ENCODE measurements around the gene KMT2A. TPM values are rescaled to one million over a fixed set of nuclear protein-coding genes. Genes with fewer than 3 reads are reported as not detected.
"Not testable (repeated sequence)": the region's sequence is repeated elsewhere in the genome, so short reads cannot be mapped to it uniquely, and the experiment has no call there.

The KMT2A gene
- total RNA-seq, 1 experiment from 2014 or later = 20.5 TPM

GRCh38 chr11:118571701-118572060 lies 135.4 kb downstream of the KMT2A start:
- in situ Hi-C loops (cut with HindIII; ENCODE audit: low sequenced_read_pairs) = not testable (repeated sequence)

GRCh38 chr11:118572061-118572980 lies 136.0 kb downstream of the KMT2A start, which contains the start of gene ARCN1:
ARCN1 (plus strand) TSS chr11:118572409; CDS start chr11:118572548, 139 bp downstream.
- in situ Hi-C loops (cut with HindIII; ENCODE audit: low sequenced_read_pairs) = no loop called here
- peak; percentile 81 for DNase-seq (ENCODE audit: low spot score)

More at GRCh38 chr11:118571701-118572060, 135.4 kb downstream of the KMT2A start:
- peak; percentile 22 for DNase-seq (ENCODE audit: low spot score)

GRCh38 chr11:118572981-118573550 lies 136.8 kb downstream of the KMT2A start:
- DNase-seq (ENCODE audit: low spot score) = no peak
- in situ Hi-C loops (cut with HindIII; ENCODE audit: low sequenced_read_pairs) = no loop called here

GRCh38 chr11:118574636-118575035 lies 138.3 kb downstream of the KMT2A start:
- DNase-seq (ENCODE audit: low spot score) = no peak
- in situ Hi-C loops (cut with HindIII; ENCODE audit: low sequenced_read_pairs) = loop anchor here (5.0 kb wide), 1 partner anchor 47 kb away; the partner anchor contains the start of gene TTC36

Other genes starting within 250 kb of the KMT2A start
- gene JAML, start 211.5 kb upstream of the KMT2A start, total RNA-seq (2014; rRNA removed; shearing (Covaris generic)) = not detected in 2 replicates
- gene MPZL3, start 184.1 kb upstream of the KMT2A start, total RNA-seq (2014; rRNA removed; shearing (Covaris generic)) = not detected in 2 replicates
- not detected in 2 replicates for gene MPZL2, start 172.2 kb upstream of the KMT2A start, total RNA-seq (2014; rRNA removed; shearing (Covaris generic))
- gene CD3E, start 131.8 kb upstream of the KMT2A start, total RNA-seq (2014; rRNA removed; shearing (Covaris generic)) = not detected in 2 replicates
- not detected in 2 replicates for gene CD3D, start 93.8 kb upstream of the KMT2A start, total RNA-seq (2014; rRNA removed; shearing (Covaris generic))
- not detected in 2 replicates for gene CD3G, start 92.1 kb upstream of the KMT2A start, total RNA-seq (2014; rRNA removed; shearing (Covaris generic))
- gene UBE4A, start 76.9 kb upstream of the KMT2A start, total RNA-seq (2014; rRNA removed; shearing (Covaris generic)) = 24.3 and 35.0 TPM in 2 replicates
- 146 and 244 TPM in 2 replicates for gene ATP5MG, start 34.9 kb upstream of the KMT2A start, total RNA-seq (2014; rRNA removed; shearing (Covaris generic))
- gene TTC36, start 91.0 kb downstream of the KMT2A start, total RNA-seq (2014; rRNA removed; shearing (Covaris generic)) = 3.3 TPM in 1 of 2 replicates, not detected in the other
- gene TMEM25, start 94.7 kb downstream of the KMT2A start, total RNA-seq (2014; rRNA removed; shearing (Covaris generic)) = 22.0 and 23.1 TPM in 2 replicates
- 8.5 and 8.7 TPM in 2 replicates for gene IFT46, start 129.4 kb downstream of the KMT2A start, total RNA-seq (2014; rRNA removed; shearing (Covaris generic))
- 88.3 and 91.9 TPM in 2 replicates for gene ARCN1, start 135.9 kb downstream of the KMT2A start, total RNA-seq (2014; rRNA removed; shearing (Covaris generic))
- 32.6 and 40.6 TPM in 2 replicates for gene PHLDB1, start 171.1 kb downstream of the KMT2A start, total RNA-seq (2014; rRNA removed; shearing (Covaris generic))
- not detected in 2 replicates for gene TREH, start 243.2 kb downstream of the KMT2A start, total RNA-seq (2014; rRNA removed; shearing (Covaris generic))